HCT116 (cell line): ENCODE data around the gene RAMP2. TPM values are rescaled to one million over a fixed set of nuclear protein-coding genes. Genes with fewer than 3 reads are reported as not detected.

ENCODE experiments used
- ATAC-seq: fragments of 200-7000 bp; cut with Tn5 transposase; 2 replicates; pipeline ENCODE4 v1.9.1; 2020; ENCODE audit warnings: mild to moderate bottlenecking, moderate library complexity
- BruUV-seq: library from RNA; stranded (reverse); fragments of 400-500 nt; replicated peaks from 2 replicates; lab custom pipeline; 2021; lab: Mats Ljungman, UMichigan
- CTCF ChIA-PET: fragments of 300-600 bp; sonication (Branson Sonifier 250); formaldehyde crosslinking; loops from one replicate; lab custom pipeline; 2021; ENCODE audit warnings: antibody characterized with exemption; lab: Charles Lee
- POLR2A ChIA-PET: fragments of 300-600, 350-600 bp; sonication (Branson Sonifier 250); formaldehyde crosslinking; loops from one replicate; lab custom pipeline; 2021; ENCODE audit warnings: antibody characterized with exemption; lab: Charles Lee
- RAD21 ChIA-PET, 2 experiments: fragments of 300-600 bp; sonication (Branson Sonifier 250); formaldehyde crosslinking; loops; one replicate each; lab custom pipeline; 2023; ENCODE audit warnings: low total read pairs in 2 of 2; ENCODE audit not compliant: uncharacterized antibody in 2 of 2, unreplicated experiment in 2 of 2, low non-redundant PET in 1 of 2; lab: Charles Lee
- DNase-seq: peaks from one replicate; pipeline ENCODE4 v3.0.0-alpha.2; 2010; ENCODE audit warnings: low read depth, low spot score
- H2AFZ ChIP-seq: fragments of 200-600 bp; shearing (Covaris generic), sonication (generic); 2 replicates; pipeline ENCODE4 v1.6.1; 2017; ENCODE audit warnings: low read depth, mixed run types, mixed read lengths, antibody characterized with exemption, low read length; ENCODE audit not compliant: poor library complexity, severe bottlenecking
- H3K27ac ChIP-seq: 2 replicates; pipeline ENCODE4 v1.5.1; 2012; ENCODE audit warnings: low read depth, low read length
- H3K27me3 ChIP-seq: fragments of 200-600 bp; sonication (generic); 2 replicates; pipeline ENCODE4 v1.6.1; 2016; ENCODE audit warnings: mixed run types, low read length, mixed read lengths; ENCODE audit not compliant: insufficient read depth
- H3K36me3 ChIP-seq, 2 experiments: fragments of 200-500 bp in 1 of 2; fragments of 200-600 bp in 1 of 2; sonication (Bioruptor generic) in 1 of 2; sonication (generic) in 1 of 2; 2 replicates each; pipeline versions ENCODE4 v1.5.1 to v1.6.1; 2014 to 2016; ENCODE audit warnings: low read length in 2 of 2, inconsistent platforms in 1 of 2, mixed read lengths in 1 of 2, mixed run types in 1 of 2; ENCODE audit not compliant: insufficient read depth in 2 of 2, control insufficient read depth in 1 of 2
- H3K4me1 ChIP-seq, 2 experiments: fragments of 200-600 bp in 1 of 2; sonication (generic) in 1 of 2; 2 replicates each; pipeline versions ENCODE4 v1.5.1 to v1.6.1; 2012 to 2017; ENCODE audit warnings: low read length in 2 of 2, inconsistent platforms in 1 of 2, mild to moderate bottlenecking in 1 of 2, mixed read lengths in 1 of 2, mixed run types in 1 of 2, moderate library complexity in 1 of 2; ENCODE audit not compliant: insufficient read depth in 2 of 2, control insufficient read depth in 1 of 2
- H3K4me2 ChIP-seq: fragments of 200-600 bp; sonication (generic); 2 replicates; pipeline ENCODE4 v1.6.1; 2017; ENCODE audit warnings: mixed run types, low read length, mixed read lengths
- H3K4me3 ChIP-seq, 2 experiments: fragments of 200-600 bp in 1 of 2; sonication (generic) in 1 of 2; replicated peaks in 1 of 2; 2 replicates each; pipeline ENCODE4 v1.5.1; 2011 to 2016; ENCODE audit warnings: low read length in 2 of 2, control low read depth in 1 of 2, low read depth in 1 of 2, mild to moderate bottlenecking in 1 of 2, mixed read lengths in 1 of 2, mixed run types in 1 of 2
- H3K79me2 ChIP-seq: fragments of 200-600 bp; sonication (generic); 2 replicates; pipeline ENCODE4 v1.6.1; 2017; ENCODE audit warnings: mild to moderate bottlenecking, mixed run types, low read length, moderate library complexity, mixed read lengths; ENCODE audit not compliant: insufficient read depth
- H3K9ac ChIP-seq: fragments of 200-600 bp; sonication (generic); 2 replicates; pipeline ENCODE4 v1.6.1; 2016; ENCODE audit warnings: low read length, mixed read lengths
- H3K9me2 ChIP-seq: fragments of 200-600 bp; sonication (generic), shearing (Covaris generic); 2 replicates; pipeline ENCODE4 v1.6.1; 2017; ENCODE audit warnings: mixed run types, mild to moderate bottlenecking, moderate library complexity; ENCODE audit not compliant: insufficient read depth
- H3K9me3 ChIP-seq, 2 experiments: fragments of 200-500 bp in 1 of 2; fragments of 200-600 bp in 1 of 2; sonication (Bioruptor generic) in 1 of 2; sonication (generic) in 1 of 2; 2 replicates each; pipeline ENCODE4 v1.6.1; 2014 to 2017; ENCODE audit warnings: low read length in 2 of 2, mixed read lengths in 2 of 2, inconsistent platforms in 1 of 2, low read depth in 1 of 2, mild to moderate bottlenecking in 1 of 2, mixed run types in 1 of 2, moderate library complexity in 1 of 2; ENCODE audit not compliant: control insufficient read depth in 1 of 2, insufficient read depth in 1 of 2
- H4K20me1 ChIP-seq: fragments of 200-600 bp; sonication (generic), shearing (Covaris generic); 2 replicates; pipeline ENCODE4 v1.6.1; 2017; ENCODE audit warnings: mixed run types, mild to moderate bottlenecking, moderate library complexity; ENCODE audit not compliant: insufficient read depth
- EGR1 ChIP-seq: IDR thresholded peaks from 2 replicates; pipeline ENCODE4 v1.6.1; 2012; ENCODE audit warnings: low read depth
- ELF1 ChIP-seq: IDR thresholded peaks from 2 replicates; pipeline ENCODE4 v1.6.1; 2012; ENCODE audit warnings: low read depth, borderline replicate concordance
- EZH2 ChIP-seq: fragments of 200-600 bp; sonication (generic); IDR thresholded peaks from 2 replicates; pipeline ENCODE4 v1.6.1; 2017; ENCODE audit warnings: antibody characterized with exemption, mixed run types
- FOSL1 ChIP-seq: IDR thresholded peaks from 2 replicates; pipeline ENCODE4 v1.6.1; 2012; ENCODE audit warnings: low read depth
- JUND ChIP-seq: IDR thresholded peaks from 2 replicates; pipeline ENCODE4 v1.6.1; 2012
- POLR2A ChIP-seq: IDR thresholded peaks from 2 replicates; pipeline ENCODE4 v1.7.0; 2011; ENCODE audit warnings: borderline replicate concordance; ENCODE audit not compliant: insufficient read depth, insufficient read length; ENCODE audit errors: extremely low read depth
- POLR2AphosphoS5 ChIP-seq: IDR thresholded peaks from 2 replicates; pipeline ENCODE4 v1.6.1; 2011; ENCODE audit warnings: mild to moderate bottlenecking, low read depth, low read length, moderate library complexity
- SIN3A ChIP-seq: IDR thresholded peaks from 2 replicates; pipeline ENCODE4 v1.6.1; 2012; ENCODE audit warnings: low read depth
- SRF ChIP-seq: IDR thresholded peaks from 2 replicates; pipeline ENCODE4 v1.6.1; 2012; ENCODE audit warnings: low read depth
- YY1 ChIP-seq: IDR thresholded peaks from 2 replicates; pipeline ENCODE4 v1.6.1; 2011; ENCODE audit warnings: low read length, low read depth, moderate library complexity, mild to moderate bottlenecking; ENCODE audit not compliant: insufficient replicate concordance; ENCODE audit errors: extremely low read depth
- intact Hi-C: fragments of 100-400 bp; cut with micrococcal nuclease; formaldehyde crosslinking; loops from 2 replicates; pipeline ENCODE4 v1.10.0; 2022
- total RNA-seq: library from RNA; stranded (reverse); gene quantifications from one replicate; pipeline ENCODE4 v1.2.1, GENCODE V29; 2021; ENCODE audit not compliant: unreplicated experiment
- TF ChIP-seq, protein P1 (sequence below): IDR thresholded peaks from 2 replicates; pipeline ENCODE4 v1.6.1; 2012
- TF ChIP-seq, protein P2 (sequence below): IDR thresholded peaks from 2 replicates; pipeline ENCODE4 v1.6.1; 2012

Gene RAMP2
- total RNA-seq, 1 experiment from 2014 or later: not detected

DNA sequence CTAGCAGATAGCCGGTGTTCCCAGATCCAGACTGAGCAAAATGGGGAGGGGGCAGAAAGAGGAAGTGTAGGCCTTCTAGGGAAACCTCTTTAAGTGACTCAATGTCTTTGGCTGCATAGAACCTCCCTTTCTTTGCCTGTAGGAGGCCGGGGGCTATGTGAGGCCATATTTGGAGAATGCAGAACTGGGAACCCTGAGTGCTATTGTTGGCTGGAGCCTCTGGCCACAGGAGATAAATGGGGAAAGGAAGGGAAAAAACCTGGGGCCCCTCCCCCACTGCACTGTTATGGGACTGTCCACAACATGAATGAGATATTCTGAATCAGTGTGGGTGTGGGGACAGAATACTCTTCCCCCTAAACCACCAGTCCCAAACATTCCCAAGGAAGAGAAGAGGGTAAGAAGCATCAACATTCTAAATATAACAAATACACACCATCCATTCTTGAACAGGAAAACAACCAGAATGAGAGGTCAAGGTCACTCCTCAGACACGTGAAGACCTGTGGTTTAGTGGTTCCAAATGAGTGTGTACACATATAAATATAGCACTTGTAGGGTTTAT, 14.6 kb downstream of the RAMP2 start:
- no peak overlapping the region for H3K4me2 ChIP-seq
- H3K36me3 ChIP-seq: peaks cover 10 to 22% of the 10 kb centered on the region in 2 experiments

DNA sequence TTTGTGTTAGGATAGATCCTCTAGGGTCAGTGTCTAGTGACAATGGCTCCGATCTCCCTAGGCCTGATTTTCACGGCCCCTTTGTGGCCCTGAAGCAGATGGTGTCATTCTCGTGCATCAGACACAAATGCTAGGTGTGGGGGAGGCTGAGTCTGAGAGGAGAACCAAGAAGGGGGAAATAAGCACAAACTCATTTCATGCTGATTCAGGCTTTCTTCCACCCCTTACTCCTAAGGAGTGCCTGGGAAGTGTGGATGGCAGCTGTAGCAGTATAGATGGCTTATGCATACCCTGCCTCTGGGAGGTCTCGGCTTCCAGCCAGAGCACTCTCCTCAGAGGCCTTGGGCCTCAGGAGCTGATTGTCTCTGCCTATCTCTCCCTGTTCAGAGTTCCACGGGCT, 17.5 kb downstream of the RAMP2 start:
- no peak overlapping the region for H3K9ac ChIP-seq
- no peaks in the 10 kb centered on the region for H3K9me3 ChIP-seq
- peaks cover 10 to 22% of the 10 kb centered on the region in 2 experiments for H3K36me3 ChIP-seq
- intact Hi-C loops: no loop called here
- ChIA-PET CTCF (interaction anchor here (1.8 kb wide), 1 partner anchor 15 kb away, joined by 6 read pairs; no protein-coding TSS in a partner anchor), POLR2A (no interaction called here), RAD21 (no interaction called here)
- H4K20me1 ChIP-seq: no peaks in the 10 kb centered on the region
- no peak for ATAC-seq
- peaks cover 11 to 22% of the 10 kb centered on the region in 2 experiments for H3K4me1 ChIP-seq
- H3K27ac ChIP-seq: no peak overlapping the region
- no peak overlapping the region for H3K4me3 ChIP-seq
- no peak overlapping the region for H2AFZ ChIP-seq
- H3K79me2 ChIP-seq: peaks cover 16% of the 10 kb centered on the region
- H3K4me2 ChIP-seq: no peak overlapping the region
- TF ChIP-seq JUND (no peak), YY1 (no peak), EZH2 (no peak), POLR2A (no peak)
- TF ChIP-seq, protein P1, sequence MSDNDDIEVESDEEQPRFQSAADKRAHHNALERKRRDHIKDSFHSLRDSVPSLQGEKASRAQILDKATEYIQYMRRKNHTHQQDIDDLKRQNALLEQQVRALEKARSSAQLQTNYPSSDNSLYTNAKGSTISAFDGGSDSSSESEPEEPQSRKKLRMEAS: no peak
- TF ChIP-seq, protein P2, sequence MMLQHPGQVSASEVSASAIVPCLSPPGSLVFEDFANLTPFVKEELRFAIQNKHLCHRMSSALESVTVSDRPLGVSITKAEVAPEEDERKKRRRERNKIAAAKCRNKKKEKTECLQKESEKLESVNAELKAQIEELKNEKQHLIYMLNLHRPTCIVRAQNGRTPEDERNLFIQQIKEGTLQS: no peak
- TF ChIP-seq, all 23 proteins: peak for 0
- BruUV-seq: no TSS peak
- H3K9me2 ChIP-seq: no peaks in the 10 kb centered on the region
- H3K27me3 ChIP-seq: no peaks in the 10 kb centered on the region
- no peak for DNase-seq

More for the DNA sequence above, 14.6 kb downstream of the RAMP2 start:
- peaks cover 8 to 12% of the 10 kb centered on the region in 2 experiments; a peak in 2 of 4 replicates for H3K4me1 ChIP-seq
- no peak overlapping the region for H3K4me3 ChIP-seq
- H3K9me2 ChIP-seq: no peaks in the 10 kb centered on the region
- H4K20me1 ChIP-seq: no peaks in the 10 kb centered on the region
- no peaks in the 10 kb centered on the region for H3K27me3 ChIP-seq
- peaks cover 19% of the 10 kb centered on the region for H3K79me2 ChIP-seq
- no peak for DNase-seq
- intact Hi-C loops: no loop called here
- CTCF ChIA-PET: no interaction called here
- RAD21 ChIA-PET: no interaction called here
- H3K9ac ChIP-seq: no peak overlapping the region
- TF ChIP-seq SIN3A (no peak), SRF (no peak), POLR2A (no peak), FOSL1 (no peak), ELF1 (no peak), POLR2AphosphoS5 (no peak), EGR1 (no peak), EZH2 (no peak)
- TF ChIP-seq, all 23 proteins: peak for 0
- BruUV-seq: no TSS peak
- H2AFZ ChIP-seq: no peak overlapping the region
- H3K9me3 ChIP-seq: no peaks in the 10 kb centered on the region
- POLR2A ChIA-PET: no interaction called here
- ATAC-seq: no peak
- no peak overlapping the region for H3K27ac ChIP-seq
